ENCODE results near the gene DMAC2L.
"Not testable (repeated sequence)": the region's sequence is repeated elsewhere in the genome, so short reads cannot be mapped to it uniquely, and the experiment has no call there.

The DMAC2L gene

GRCh38 chr14:50363714-50364111, 51.6 kb downstream of the DMAC2L start:
- TF ChIP-seq CTCF (conservative IDR thresholded peaks at IDR 0.05), result no peak
- no peak overlapping the region for H3K27ac ChIP-seq

GRCh38 chr14:50364792-50365191, 52.7 kb downstream of the DMAC2L start:
- no peak for TF ChIP-seq CTCF (conservative IDR thresholded peaks at IDR 0.05)
- no peak overlapping the region; the same call in 1 of the 2 replicates for H3K27ac ChIP-seq

- H3K27ac ChIP-seq, result not testable (repeated sequence)
Observed at GRCh38 chr14:50365572-50365971, 53.4 kb downstream of the DMAC2L start.

- H3K27ac ChIP-seq, result no peak overlapping the region
- no peak for TF ChIP-seq CTCF (conservative IDR thresholded peaks at IDR 0.05)
Observed at GRCh38 chr14:50366115-50366514, 54.0 kb downstream of the DMAC2L start.

- TF ChIP-seq CTCF (conservative IDR thresholded peaks at IDR 0.05), result no peak
- H3K27ac ChIP-seq, result no peak overlapping the region
Observed at GRCh38 chr14:50366589-50366988, 54.5 kb downstream of the DMAC2L start.

GRCh38 chr14:50371546-50371945, 59.4 kb downstream of the DMAC2L start:
- no peak for TF ChIP-seq CTCF (conservative IDR thresholded peaks at IDR 0.05)
- H3K27ac ChIP-seq, result no peak overlapping the region

- no peak overlapping the region for H3K27ac ChIP-seq
- TF ChIP-seq CTCF (conservative IDR thresholded peaks at IDR 0.05), result no peak
Observed at GRCh38 chr14:50373959-50374358, 61.8 kb downstream of the DMAC2L start.

- H3K27ac ChIP-seq, result no peak overlapping the region
- no peak for TF ChIP-seq CTCF (conservative IDR thresholded peaks at IDR 0.05)
Observed at GRCh38 chr14:50375760-50376159, 63.6 kb downstream of the DMAC2L start.
